HG03354 (cell line): Measurements from ENCODE around the gene PRKN.
"Not testable (repeated sequence)": the region's sequence is repeated elsewhere in the genome, so short reads cannot be mapped to it uniquely, and the experiment has no call there.

ENCODE experiments used
- ATAC-seq: cut with Tn5 transposase; IDR thresholded peaks from one replicate; pipeline ENCODE4 v1.9.1; 2021; ENCODE audit warnings: mild to moderate bottlenecking; ENCODE audit not compliant: unreplicated experiment, poor library complexity, severe bottlenecking

The PRKN gene

GRCh38 chr6:161534264-161534873, 1193.2 kb downstream of the PRKN start:
- no peak for ATAC-seq

GRCh38 chr6:161533266-161533665, 1194.3 kb downstream of the PRKN start:
- no peak for ATAC-seq

- ATAC-seq, result no peak
Measured at GRCh38 chr6:161532536-161532935, 1195.0 kb downstream of the PRKN start.

GRCh38 chr6:161526794-161527193, 1200.8 kb downstream of the PRKN start:
- ATAC-seq, result no peak

GRCh38 chr6:161523362-161523761, 1204.2 kb downstream of the PRKN start:
- no peak for ATAC-seq

- no peak for ATAC-seq
Measured at GRCh38 chr6:161522276-161522675, 1205.3 kb downstream of the PRKN start.

- ATAC-seq, result no peak
Measured at GRCh38 chr6:161511447-161512095, 1216.0 kb downstream of the PRKN start.

GRCh38 chr6:161508341-161508740, 1219.2 kb downstream of the PRKN start:
- no peak for ATAC-seq

GRCh38 chr6:161507375-161507774, 1220.2 kb downstream of the PRKN start:
- no peak for ATAC-seq

GRCh38 chr6:161503570-161503969, 1224.0 kb downstream of the PRKN start:
- ATAC-seq, result no peak

GRCh38 chr6:161498881-161499280, 1228.7 kb downstream of the PRKN start:
- no peak for ATAC-seq

GRCh38 chr6:161498359-161498758, 1229.2 kb downstream of the PRKN start:
- ATAC-seq, result no peak

- no peak for ATAC-seq
Measured at GRCh38 chr6:161496941-161497340, 1230.6 kb downstream of the PRKN start.

- ATAC-seq, result not testable (repeated sequence)
Measured at GRCh38 chr6:161496271-161496670, 1231.3 kb downstream of the PRKN start.

- ATAC-seq, result no peak
Measured at GRCh38 chr6:161494566-161494965, 1233.0 kb downstream of the PRKN start.

GRCh38 chr6:161493576-161494118, 1233.9 kb downstream of the PRKN start:
- ATAC-seq, result no peak

GRCh38 chr6:161489626-161490306, 1237.8 kb downstream of the PRKN start:
- ATAC-seq, result no peak

GRCh38 chr6:161487694-161488093, 1239.9 kb downstream of the PRKN start:
- ATAC-seq, result no peak

GRCh38 chr6:161487217-161487531, 1240.4 kb downstream of the PRKN start:
- no peak for ATAC-seq

- ATAC-seq, result no peak
Measured at GRCh38 chr6:161486361-161487216, 1241.0 kb downstream of the PRKN start.
